Mucosa of descending colon (tissue), 3 donors: ENCODE data around the gene ZFAND6. TPM values are rescaled to one million over a fixed set of nuclear protein-coding genes. Genes with fewer than 3 reads are reported as not detected.

ENCODE experiments used
- ATAC-seq: fragments of 200-7000 bp; cut with Tn5 transposase; one replicate; pipeline ENCODE4 v1.9.1; 2020; ENCODE audit warnings: mild to moderate bottlenecking, moderate library complexity
- DNase-seq, 3 donors: peaks; one replicate each; pipeline ENCODE4 v3.0.0-alpha.2; 2020
- H3K36me3 ChIP-seq: fragments of 200-600 bp; one replicate; pipeline ENCODE4 v1.8.0; 2021; ENCODE audit warnings: low read depth, mild to moderate bottlenecking
- H3K4me1 ChIP-seq: fragments of 200-600 bp; one replicate; pipeline ENCODE4 v1.8.0; 2021; ENCODE audit warnings: low read depth, mild to moderate bottlenecking
- H3K4me3 ChIP-seq: fragments of 200-600 bp; one replicate; pipeline ENCODE4 v1.8.0; 2021; ENCODE audit warnings: mild to moderate bottlenecking
- H3K9me3 ChIP-seq: fragments of 200-600 bp; one replicate; pipeline ENCODE4 v1.8.0; 2021; ENCODE audit warnings: mild to moderate bottlenecking
- CTCF ChIP-seq: fragments of 200-600 bp; IDR thresholded peaks from one replicate; pipeline ENCODE4 v1.8.0; 2022; ENCODE audit warnings: antibody characterized with exemption, mild to moderate bottlenecking
- intact Hi-C, 2 donors: fragments of 100-400 bp; cut with DNase I in 1 of 2; cut with micrococcal nuclease in 1 of 2; formaldehyde crosslinking; loops; one replicate each; pipeline versions ENCODE4 v1.11.0 to v1.11.1; 2022; cut with DNase I, micrococcal nuclease
- total RNA-seq, 3 donors: library from RNA; stranded (reverse); fragmentation: NEBNext Ultra II Directional in 2 of 3; extraction: Animal tissue kit (Norgen Biotek cat#: 25700) in 2 of 3; gene quantifications; one replicate each; pipeline versions ENCODE4 v1.2.1 to v1.2.4, GENCODE V29; 2021 to 2023
- donor health status: DM: no; HTN: no; CAD: no; lungs with moderate emphysema.
- donor health status: DM: no; HTN: no; CAD: no.
- donor health status: DM: no; HTN: yes; CAD: no.

Gene ZFAND6
- total RNA-seq, 3 donors from 2014 or later: 73.0 to 83.3 (median 76.5) TPM

- no peak for TF ChIP-seq CTCF
- ATAC-seq: no peak
- peaks cover 3% of the 10 kb centered on the region for H3K36me3 ChIP-seq
- H3K4me3 ChIP-seq: no peak overlapping the region
- no peak for DNase-seq
- peaks cover 28% of the 10 kb centered on the region for H3K4me1 ChIP-seq
- no peaks in the 10 kb centered on the region for H3K9me3 ChIP-seq
- intact Hi-C loops: no loop called here
Measured at GRCh38 chr15:80058044-80058443, 1.4 kb upstream of the ZFAND6 start.

GRCh38 chr15:80059786-80060355, 395 bp downstream of the ZFAND6 start:
- Histone ChIP-seq H3K4me3 (peak overlapping the region; percentile 68), H3K36me3 (peaks cover 3% of the 10 kb centered on the region), H3K9me3 (no peaks in the 10 kb centered on the region), H3K4me1 (peaks cover 28% of the 10 kb centered on the region)
- ATAC-seq (peak; percentile 84), DNase-seq (no peak)
- TF ChIP-seq CTCF: peak; percentile 7
- intact Hi-C loops: no loop called here

- peak; percentile 27 for ATAC-seq
Measured at GRCh38 chr15:80060356-80061006, 1.0 kb downstream of the ZFAND6 start.

GRCh38 chr15:80061582-80061981, 2.1 kb downstream of the ZFAND6 start:
- ATAC-seq: no peak
- TF ChIP-seq CTCF: no peak
- peaks cover 3% of the 10 kb centered on the region for H3K36me3 ChIP-seq
- H3K4me1 ChIP-seq: peaks cover 28% of the 10 kb centered on the region
- no peaks in the 10 kb centered on the region for H3K9me3 ChIP-seq
- no peak for DNase-seq
- intact Hi-C loops: no loop called here
- no peak overlapping the region for H3K4me3 ChIP-seq

More at GRCh38 chr15:80060356-80061006, 1.0 kb downstream of the ZFAND6 start:
- peak overlapping the region; percentile 68 for H3K4me3 ChIP-seq
- peak; percentile 62 to 71 (median 68) for DNase-seq
- intact Hi-C loops: no loop called here
- H3K9me3 ChIP-seq: no peaks in the 10 kb centered on the region
- peaks cover 28% of the 10 kb centered on the region for H3K4me1 ChIP-seq
- H3K36me3 ChIP-seq: peaks cover 3% of the 10 kb centered on the region
- no peak for TF ChIP-seq CTCF

- H3K4me1 ChIP-seq: peaks cover 33% of the 10 kb centered on the region
- no peak for TF ChIP-seq CTCF
- intact Hi-C loops: no loop called here
Measured at GRCh38 chr15:80066912-80067311, 7.4 kb downstream of the ZFAND6 start.

More at GRCh38 chr15:80066912-80067311, 7.4 kb downstream of the ZFAND6 start:
- no peak for DNase-seq
- ATAC-seq: no peak
- no peaks in the 10 kb centered on the region for H3K36me3 ChIP-seq
- H3K4me3 ChIP-seq: no peak overlapping the region
- no peaks in the 10 kb centered on the region for H3K9me3 ChIP-seq
